ENCODE data around the gene LMO4. TPM values are rescaled to one million over a fixed set of nuclear protein-coding genes. Genes with fewer than 3 reads are reported as not detected.

The LMO4 gene, protein sequence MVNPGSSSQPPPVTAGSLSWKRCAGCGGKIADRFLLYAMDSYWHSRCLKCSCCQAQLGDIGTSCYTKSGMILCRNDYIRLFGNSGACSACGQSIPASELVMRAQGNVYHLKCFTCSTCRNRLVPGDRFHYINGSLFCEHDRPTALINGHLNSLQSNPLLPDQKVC
- 41.2 and 49.0 TPM in 2 replicates for total RNA-seq

DNA sequence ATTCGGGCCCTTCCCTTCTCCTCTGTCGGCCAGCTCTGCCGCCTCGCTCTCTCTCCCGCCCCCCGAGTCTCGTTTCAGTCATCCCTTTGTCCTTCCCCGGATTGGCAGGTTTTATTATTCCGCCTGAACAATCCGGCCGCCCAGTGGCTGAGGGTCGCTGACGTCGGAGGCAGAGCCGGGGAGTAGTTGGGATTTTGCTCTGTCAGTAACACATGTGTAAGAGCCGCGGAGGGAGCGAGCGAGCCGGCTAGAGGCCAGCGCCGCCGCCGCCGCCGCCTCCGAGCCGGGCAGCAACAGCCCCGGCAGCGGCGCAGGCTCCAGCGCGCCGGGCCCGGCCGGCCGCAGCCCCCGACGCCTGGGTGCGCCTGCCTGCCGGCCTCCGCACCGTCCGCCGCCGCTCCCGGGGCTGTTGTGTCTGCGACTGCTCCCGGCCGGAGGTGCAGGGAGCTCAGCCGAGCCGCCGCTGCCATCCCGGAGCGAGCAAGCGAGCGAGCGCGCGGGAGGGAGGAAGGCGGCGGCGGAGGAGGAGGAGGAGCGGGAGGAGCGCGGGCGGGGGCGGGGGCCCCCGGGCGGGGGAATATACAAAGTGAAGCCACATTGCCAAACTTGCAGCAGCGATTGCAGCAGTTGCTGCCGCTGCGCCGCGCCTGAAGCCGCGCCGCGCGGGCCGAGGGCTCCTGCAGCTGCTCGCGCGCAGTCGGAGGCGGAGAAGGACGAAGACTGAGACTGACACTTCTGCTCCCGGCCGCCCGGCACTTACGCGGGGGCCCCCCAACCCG is at the start of gene LMO4:
Gene LMO4 (plus strand): TSS at position 609 of the 779 bp plus-strand sequence. CDS start 3,136 bp downstream, outside the sequence.

